ENCODE data around the gene NCOA6. TPM values are rescaled to one million over a fixed set of nuclear protein-coding genes. Genes with fewer than 3 reads are reported as not detected.
A peak's percentile ranks its signal among the peaks of the same experiment; 100 is the strongest.

Gene NCOA6
- 10 to 100 TPM; 41.5 to 54.6 (median 50.6) TPM for polyA plus RNA-seq (ENCODE audit: insufficient read length in 4 of 4)

DNA sequence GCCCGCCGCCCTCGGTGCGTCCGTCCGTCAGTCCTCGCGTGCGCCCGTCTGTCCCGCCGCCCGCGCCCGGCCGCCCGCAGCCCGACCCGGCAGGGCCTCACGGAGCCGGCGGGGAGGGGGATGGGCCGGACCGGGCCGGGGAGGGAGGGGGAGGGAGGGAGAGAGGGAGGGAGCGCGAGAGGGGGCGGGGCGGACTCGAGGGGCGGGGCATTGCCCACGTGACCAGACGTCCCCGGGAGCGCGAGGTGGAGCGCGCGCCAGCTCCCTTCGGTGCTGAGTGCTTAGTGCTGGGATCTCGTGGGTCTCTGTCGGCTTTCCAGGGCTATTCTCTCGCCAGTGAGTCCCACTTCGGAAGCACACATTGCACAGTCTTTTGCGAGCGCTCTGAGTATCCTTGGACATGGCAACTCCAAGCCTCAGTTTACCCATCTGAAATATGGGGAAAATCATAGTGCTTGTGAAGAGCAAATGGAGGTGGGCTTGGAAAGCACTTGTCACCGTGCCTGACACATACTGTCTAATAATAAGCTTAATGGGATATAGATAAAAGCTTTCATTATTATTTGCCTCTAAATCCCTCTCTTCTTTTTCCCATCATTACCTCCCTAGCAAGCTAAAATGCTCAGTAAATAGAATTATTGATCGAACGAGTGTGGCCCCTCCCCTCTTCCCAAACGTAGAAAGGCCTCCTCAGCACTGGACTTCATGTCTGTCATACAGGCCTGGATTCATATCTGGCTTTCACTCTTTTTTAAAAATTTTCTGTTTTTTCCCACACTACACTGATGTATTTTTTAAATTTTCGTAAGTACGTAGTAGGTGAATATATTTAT is at the start of gene NCOA6:
Gene NCOA6 (minus strand): TSS at position 122 of the 833 bp plus-strand sequence. CDS start 43,296 bp downstream, outside the sequence.
- peak; percentile 49 to 68 (median 61) for DNase-seq (ENCODE audit: low read depth in 4 of 4, low spot score in 3 of 4)

DNA sequence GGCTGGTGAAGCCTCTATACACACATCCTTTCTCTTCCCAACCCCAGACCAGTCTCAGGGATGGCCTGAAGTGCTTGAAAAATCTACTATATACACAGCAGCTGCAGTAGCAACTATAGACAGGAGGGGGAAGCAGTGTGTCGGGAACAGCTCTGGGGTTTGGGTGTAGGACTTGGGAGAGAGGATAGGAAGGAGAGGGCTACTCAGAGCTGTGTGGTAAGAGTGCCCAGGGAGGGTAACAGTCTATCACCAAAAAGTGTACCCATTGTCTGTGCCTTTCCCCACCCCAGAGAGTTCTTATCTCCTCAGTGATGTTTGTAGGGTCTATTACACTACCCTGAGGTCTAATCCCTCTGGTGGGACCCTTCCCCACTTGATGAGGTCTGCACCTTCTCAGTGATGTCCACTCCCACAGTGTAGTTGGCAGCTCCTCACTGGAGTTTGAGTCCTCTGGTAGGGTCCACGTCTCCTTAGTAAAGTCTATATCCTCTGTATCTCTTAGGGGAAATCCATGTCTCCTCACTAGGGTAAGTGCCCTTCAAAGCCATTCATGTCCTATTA is 48.7 kb upstream of the NCOA6 start:
- DNase-seq (ENCODE audit: low read depth in 4 of 4, low spot score in 3 of 4) = peak; percentile 47 to 63 (median 56)

GRCh38 chr20:34873583-34874093 is 48.2 kb upstream of the NCOA6 start:
- DNase-seq (ENCODE audit: low read depth in 4 of 4, low spot score in 3 of 4) = no peak

GRCh38 chr20:34872622-34873224 is 47.3 kb upstream of the NCOA6 start, which contains the start of gene GGT7:
Gene GGT7 (minus strand): TSS chr20:34872856. CDS start chr20:34872815, 41 bp downstream.
- peak; percentile 47 to 66 (median 49) for DNase-seq (ENCODE audit: low read depth in 4 of 4, low spot score in 3 of 4)

- no peak for DNase-seq (ENCODE audit: low read depth in 4 of 4, low spot score in 3 of 4)
Measured at GRCh38 chr20:34871966-34872621, 46.6 kb upstream of the NCOA6 start.

DNA sequence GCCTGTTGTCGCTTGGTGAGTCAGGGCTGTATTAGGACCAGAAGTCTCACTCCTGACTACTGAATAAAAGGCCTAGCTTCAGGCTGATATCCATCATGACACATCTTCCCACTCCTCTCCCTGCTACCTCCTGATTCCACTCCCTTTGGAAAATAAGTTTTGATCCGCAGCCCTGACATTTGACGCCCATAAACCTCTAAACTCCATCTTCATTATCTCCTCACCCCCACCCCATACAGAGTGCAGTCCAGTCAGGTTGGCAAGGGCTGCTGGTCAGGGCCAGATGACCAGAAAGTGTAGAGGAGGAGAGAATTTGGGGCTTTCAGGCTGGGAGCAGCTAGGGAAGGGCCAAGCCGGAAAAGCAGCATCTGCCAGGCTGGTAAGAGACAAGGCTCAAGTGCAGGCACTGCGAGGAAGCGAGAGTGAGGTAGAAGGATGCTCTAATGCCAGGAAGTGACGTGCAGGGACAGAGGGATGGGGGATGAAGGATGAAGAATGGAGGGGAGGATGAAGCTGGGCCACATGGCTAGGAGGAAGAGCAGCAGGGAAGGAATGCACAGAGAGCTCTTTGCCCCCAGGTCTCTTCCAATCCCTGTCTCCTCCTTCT is 46.0 kb upstream of the NCOA6 start:
- no peak for DNase-seq (ENCODE audit: low read depth in 4 of 4, low spot score in 3 of 4)

DNA sequence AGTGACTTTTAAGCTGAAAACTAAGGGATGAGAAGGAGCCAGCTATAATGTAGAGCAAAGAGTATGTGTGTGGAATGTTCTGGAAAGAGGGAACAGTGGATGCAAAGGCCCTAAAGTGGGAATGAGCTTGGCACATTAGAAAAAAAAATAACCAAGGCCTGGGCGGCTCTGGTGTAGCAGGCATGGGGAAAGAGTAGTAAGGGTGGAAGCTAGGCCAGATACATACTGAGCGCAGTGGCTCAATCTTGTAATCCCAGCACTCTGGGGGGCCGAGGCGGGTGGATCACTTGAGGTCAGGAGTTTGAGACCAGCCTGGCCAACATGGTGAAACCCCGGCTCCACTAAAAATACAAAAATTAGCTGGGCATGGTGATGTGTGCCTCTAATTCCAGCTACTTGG is 38.8 kb upstream of the NCOA6 start:
- DNase-seq (ENCODE audit: low read depth in 4 of 4, low spot score in 3 of 4) = no peak

GRCh38 chr20:34863421-34863965 is 38.0 kb upstream of the NCOA6 start:
- DNase-seq (ENCODE audit: low read depth in 4 of 4, low spot score in 3 of 4) = no peak

DNA sequence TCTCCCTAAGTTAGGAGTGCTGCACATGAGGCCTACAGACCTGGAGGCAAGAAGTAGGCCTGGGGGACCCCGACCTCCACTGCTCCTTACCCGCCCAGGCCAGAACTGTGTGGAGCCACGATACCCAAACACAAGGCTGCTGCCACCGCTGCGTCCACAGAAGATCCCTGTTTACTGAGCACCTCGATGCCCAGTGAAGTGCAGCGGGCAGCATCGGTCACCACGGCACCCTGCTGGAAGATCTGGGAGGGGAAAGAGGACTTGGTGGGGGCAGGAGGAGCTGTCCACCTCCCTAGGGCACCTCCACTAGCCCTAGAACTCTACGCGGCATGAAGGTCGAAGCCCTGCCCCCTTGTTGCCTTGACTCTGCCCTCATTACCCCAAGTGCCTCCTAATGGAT is 37.3 kb upstream of the NCOA6 start:
- DNase-seq (ENCODE audit: low read depth in 4 of 4, low spot score in 3 of 4) = no peak

- no peak for DNase-seq (ENCODE audit: low read depth in 4 of 4, low spot score in 3 of 4)
Measured at GRCh38 chr20:34861386-34862084, 36.1 kb upstream of the NCOA6 start.

- DNase-seq (ENCODE audit: low read depth in 4 of 4, low spot score in 3 of 4) = no peak
Measured at GRCh38 chr20:34859826-34860545, 34.5 kb upstream of the NCOA6 start.

- DNase-seq (ENCODE audit: low read depth in 4 of 4, low spot score in 3 of 4) = no peak
Measured at GRCh38 chr20:34859367-34859766, 33.9 kb upstream of the NCOA6 start.

GRCh38 chr20:34852298-34852697 is 26.8 kb upstream of the NCOA6 start:
- DNase-seq (ENCODE audit: low read depth in 4 of 4, low spot score in 3 of 4) = no peak

DNA sequence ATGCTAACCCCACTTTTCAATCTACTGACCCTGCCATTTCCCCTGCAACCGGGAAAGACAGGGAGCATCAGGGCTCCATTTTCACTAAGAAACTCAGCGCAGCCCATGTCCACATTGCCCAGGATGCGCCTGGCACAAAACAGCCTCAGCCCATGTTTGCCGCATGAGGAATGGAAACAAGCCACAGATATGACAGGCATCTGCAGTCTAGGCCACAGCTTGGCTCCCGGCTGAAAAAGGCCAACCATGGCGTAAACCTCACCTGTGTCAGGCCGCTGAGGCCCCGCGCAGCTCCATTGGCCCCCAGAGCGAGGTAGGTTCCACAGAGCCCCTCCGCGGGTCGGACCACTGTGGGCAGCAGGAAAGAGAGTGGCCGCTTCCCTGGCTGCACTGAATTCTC is 25.5 kb upstream of the NCOA6 start:
- DNase-seq (ENCODE audit: low read depth in 4 of 4, low spot score in 3 of 4) = no peak

DNA sequence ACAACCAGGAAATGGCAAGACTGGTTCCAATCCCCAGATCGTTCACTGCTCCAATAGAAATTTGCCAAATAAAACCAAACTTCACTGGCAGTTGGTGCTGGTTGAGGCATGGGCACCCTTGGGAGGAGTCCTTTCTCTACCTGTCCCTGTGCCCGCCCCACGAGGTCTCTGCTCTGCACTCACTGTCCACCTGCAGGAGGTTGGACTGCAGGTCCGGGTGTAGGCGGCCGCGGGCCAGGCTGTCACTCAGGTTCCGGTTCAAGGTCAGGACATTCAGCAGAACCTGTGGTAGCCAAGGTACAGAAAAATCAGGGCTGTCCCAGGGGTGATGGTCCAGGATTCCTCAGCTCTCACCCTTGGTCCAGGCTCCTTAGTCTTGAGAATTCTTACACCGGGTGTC is 24.3 kb upstream of the NCOA6 start:
- DNase-seq (ENCODE audit: low read depth in 4 of 4, low spot score in 3 of 4) = no peak

GRCh38 chr20:34848597-34848996 is 23.1 kb upstream of the NCOA6 start:
- no peak for DNase-seq (ENCODE audit: low read depth in 4 of 4, low spot score in 3 of 4)

DNA sequence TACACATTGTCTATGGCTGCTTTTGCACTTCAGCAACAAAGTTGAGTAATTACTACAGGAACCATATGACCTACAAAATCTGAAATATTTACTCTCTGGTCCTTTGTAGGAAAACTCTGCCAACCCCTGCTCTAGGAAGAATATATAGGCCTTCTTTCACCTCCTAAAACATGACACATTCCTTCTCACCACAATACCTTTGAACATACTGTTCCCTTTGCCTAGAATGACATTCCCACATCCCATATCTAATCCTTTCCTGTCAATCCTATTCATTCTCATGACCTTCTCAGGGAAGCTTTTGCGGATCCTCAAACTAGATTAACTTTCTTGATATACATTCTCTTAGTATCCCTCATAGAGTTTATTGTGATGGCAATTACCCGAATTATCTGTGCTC is 18.0 kb upstream of the NCOA6 start:
- no peak for DNase-seq (ENCODE audit: low read depth in 4 of 4, low spot score in 3 of 4)

- no peak for DNase-seq (ENCODE audit: low read depth in 4 of 4, low spot score in 3 of 4)
Measured at GRCh38 chr20:34842143-34842542, 16.7 kb upstream of the NCOA6 start.

DNA sequence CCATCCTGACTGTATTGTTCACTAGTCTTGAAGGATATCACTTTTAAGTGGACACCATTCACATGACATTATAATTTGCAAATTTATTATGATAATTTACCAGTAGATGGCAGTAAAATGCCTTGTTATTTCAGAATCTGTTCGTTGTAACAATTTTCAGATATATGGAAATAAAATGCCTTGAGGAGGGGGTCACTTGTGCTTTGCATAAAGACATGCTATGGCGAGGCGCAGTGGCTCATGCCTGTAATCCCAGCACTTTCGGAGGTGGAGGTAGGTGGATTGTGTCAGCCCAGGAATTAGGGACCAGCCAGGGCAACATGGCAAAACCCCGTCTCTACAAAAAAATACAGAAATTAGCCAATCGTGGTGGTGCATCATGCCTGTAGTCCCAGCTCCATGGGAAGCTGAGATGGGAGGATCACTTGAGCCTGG is 9.0 kb upstream of the NCOA6 start:
- peak in 1 of 4 donors; percentile 12 for DNase-seq (ENCODE audit: low read depth in 4 of 4, low spot score in 3 of 4)

All from left renal pelvis (tissue), 4 donors.